Right lobe of liver (tissue), 4 donors: ENCODE measurements around the gene RASSF5.

Experiments used
- POLR2A ChIP-seq: fragments of 450-650 bp; IDR thresholded peaks from one replicate; pipeline ENCODE4 v1.6.1; 2017; ENCODE audit warnings: antibody characterized with exemption, mild to moderate bottlenecking
- TF ChIP-seq, protein P1 (sequence below), 4 donors: fragments of 200-600 bp in 3 of 4; fragments of 450-650 bp in 1 of 4; IDR thresholded peaks; one replicate each; pipeline versions ENCODE4 v1.5.1 to v1.8.0; 2016 to 2022; ENCODE audit warnings: antibody characterized with exemption in 4 of 4, mild to moderate bottlenecking in 2 of 4
- donor health status: DM: no; HTN: no; CAD: no.
- donor health status: DM: no; HTN: no; CAD: no.
- donor health status: DM: no; HTN: yes; CAD: no.

DNA sequence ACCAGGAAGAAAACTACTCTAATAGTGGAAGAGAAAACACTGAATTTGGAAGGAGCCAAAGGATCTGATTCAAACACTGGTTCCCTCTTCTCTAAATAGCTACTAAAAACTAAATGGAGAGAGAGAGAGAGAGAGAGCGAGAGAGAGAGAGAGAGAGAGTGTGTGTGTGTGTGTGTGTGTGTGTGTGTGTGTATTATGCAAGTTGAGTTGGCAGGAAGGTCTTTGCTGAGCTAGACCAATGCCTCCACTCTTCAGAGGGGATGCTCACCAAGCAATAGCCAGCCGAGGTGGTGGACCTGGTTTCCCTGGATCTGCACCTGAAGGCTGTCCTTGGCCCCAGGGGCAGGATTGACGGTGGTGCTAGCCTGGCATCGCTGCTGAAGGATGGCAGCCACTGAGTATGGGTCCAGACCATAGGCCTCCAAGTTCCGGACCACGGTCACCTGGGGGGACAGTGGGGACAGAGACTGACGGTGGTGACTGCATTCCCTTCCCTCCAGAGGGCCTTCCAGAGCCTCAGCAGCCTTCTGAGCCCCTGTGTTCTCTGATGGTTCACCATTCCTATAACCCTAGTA, 86.1 kb downstream of the RASSF5 start:
- TF ChIP-seq, protein P1, sequence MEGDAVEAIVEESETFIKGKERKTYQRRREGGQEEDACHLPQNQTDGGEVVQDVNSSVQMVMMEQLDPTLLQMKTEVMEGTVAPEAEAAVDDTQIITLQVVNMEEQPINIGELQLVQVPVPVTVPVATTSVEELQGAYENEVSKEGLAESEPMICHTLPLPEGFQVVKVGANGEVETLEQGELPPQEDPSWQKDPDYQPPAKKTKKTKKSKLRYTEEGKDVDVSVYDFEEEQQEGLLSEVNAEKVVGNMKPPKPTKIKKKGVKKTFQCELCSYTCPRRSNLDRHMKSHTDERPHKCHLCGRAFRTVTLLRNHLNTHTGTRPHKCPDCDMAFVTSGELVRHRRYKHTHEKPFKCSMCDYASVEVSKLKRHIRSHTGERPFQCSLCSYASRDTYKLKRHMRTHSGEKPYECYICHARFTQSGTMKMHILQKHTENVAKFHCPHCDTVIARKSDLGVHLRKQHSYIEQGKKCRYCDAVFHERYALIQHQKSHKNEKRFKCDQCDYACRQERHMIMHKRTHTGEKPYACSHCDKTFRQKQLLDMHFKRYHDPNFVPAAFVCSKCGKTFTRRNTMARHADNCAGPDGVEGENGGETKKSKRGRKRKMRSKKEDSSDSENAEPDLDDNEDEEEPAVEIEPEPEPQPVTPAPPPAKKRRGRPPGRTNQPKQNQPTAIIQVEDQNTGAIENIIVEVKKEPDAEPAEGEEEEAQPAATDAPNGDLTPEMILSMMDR (IDR thresholded peaks at IDR 0.05) = no peak
- TF ChIP-seq POLR2A = no peak
